HEK293T (cell line): ENCODE results near the gene CSTA.

Experiments used
- ARNT ChIP-seq: fragments of 450-650 bp; IDR thresholded peaks from 2 replicates; pipeline ENCODE4 v1.6.1; 2017; ENCODE audit warnings: mild to moderate bottlenecking
- BHLHE40 ChIP-seq: fragments of 450-650 bp; IDR thresholded peaks from 2 replicates; pipeline ENCODE4 v1.6.1; 2016; ENCODE audit warnings: mild to moderate bottlenecking, moderate library complexity, borderline replicate concordance
- ELF4 ChIP-seq: fragments of 450-650 bp; IDR thresholded peaks from 2 replicates; pipeline ENCODE4 v1.6.1; 2017; ENCODE audit warnings: antibody characterized with exemption
- FOXA1 ChIP-seq: fragments of 450-650 bp; IDR thresholded peaks from 2 replicates; pipeline ENCODE4 v1.6.1; 2016; ENCODE audit warnings: mild to moderate bottlenecking
- FOXK2 ChIP-seq: fragments of 450-650 bp; IDR thresholded peaks from 2 replicates; pipeline ENCODE4 v1.6.1; 2016; ENCODE audit warnings: mild to moderate bottlenecking
- FOXM1 ChIP-seq: fragments of 450-650 bp; IDR thresholded peaks from 2 replicates; pipeline ENCODE4 v1.6.1; 2017; ENCODE audit warnings: mild to moderate bottlenecking, borderline replicate concordance
- HDGF ChIP-seq: fragments of 450-650 bp; IDR thresholded peaks from 2 replicates; pipeline ENCODE4 v1.6.1; 2017; ENCODE audit warnings: antibody characterized with exemption, borderline replicate concordance
- PKNOX1 ChIP-seq: fragments of 450-650 bp; IDR thresholded peaks from 2 replicates; pipeline ENCODE4 v1.6.1; 2016
- SP1 ChIP-seq: fragments of 450-650 bp; IDR thresholded peaks from 2 replicates; pipeline ENCODE4 v1.6.1; 2017

GRCh38 chr3:122313281-122313680, 11.8 kb upstream of the CSTA start:
- TF ChIP-seq FOXK2: no peak
- TF ChIP-seq BHLHE40: no peak
- no peak for TF ChIP-seq FOXM1
- no peak for TF ChIP-seq ELF4
- no peak for TF ChIP-seq FOXA1
- TF ChIP-seq SP1: no peak
- no peak for TF ChIP-seq ARNT
- no peak for TF ChIP-seq PKNOX1
- no peak for TF ChIP-seq HDGF
